Nephron progenitor cell (in vitro differentiated cells): ENCODE results near the gene EML2.

Experiments
- DNase-seq: peaks from one replicate; pipeline ENCODE4 v3.0.0; 2021
- H3K27ac Mint-ChIP-seq: 2 replicates; pipeline ENCODE4 v1.8.0; 2021; ENCODE audit warnings: mild to moderate bottlenecking, moderate library complexity, mixed read lengths
- H3K27me3 Mint-ChIP-seq: 2 replicates; pipeline ENCODE4 v1.8.0; 2021; ENCODE audit warnings: mild to moderate bottlenecking, low read depth, mixed read lengths; ENCODE audit not compliant: poor library complexity
- H3K36me3 Mint-ChIP-seq: 2 replicates; pipeline ENCODE4 v1.8.0; 2021; ENCODE audit warnings: low read depth, mixed read lengths
- H3K4me1 Mint-ChIP-seq: 2 replicates; pipeline ENCODE4 v1.8.0; 2021; ENCODE audit warnings: mixed read lengths
- H3K4me3 Mint-ChIP-seq: 2 replicates; pipeline ENCODE4 v1.8.0; 2021; ENCODE audit warnings: mild to moderate bottlenecking, moderate library complexity, mixed read lengths
- H3K9me3 Mint-ChIP-seq: 2 replicates; pipeline ENCODE4 v1.8.0; 2021; ENCODE audit warnings: mild to moderate bottlenecking, moderate library complexity, mixed read lengths
- CTCF ChIP-seq: fragments of 200-600 bp; sonication (generic); IDR thresholded peaks from 2 replicates; pipeline ENCODE4 v1.5.0; 2021; ENCODE audit warnings: antibody characterized with exemption

EML2 gene

GRCh38 chr19:45657520-45658167, 18.4 kb upstream of the EML2 start:
- Mint-ChIP-seq H3K36me3 (no peaks in the 10 kb centered on the region), H3K9me3 (no peaks in the 10 kb centered on the region), H3K27me3 (peaks cover 33% of the 10 kb centered on the region), H3K4me1 (peaks cover 26% of the 10 kb centered on the region), H3K27ac (no peak overlapping the region), H3K4me3 (no peak overlapping the region)
- DNase-seq: no peak
- TF ChIP-seq CTCF: no peak

DNA sequence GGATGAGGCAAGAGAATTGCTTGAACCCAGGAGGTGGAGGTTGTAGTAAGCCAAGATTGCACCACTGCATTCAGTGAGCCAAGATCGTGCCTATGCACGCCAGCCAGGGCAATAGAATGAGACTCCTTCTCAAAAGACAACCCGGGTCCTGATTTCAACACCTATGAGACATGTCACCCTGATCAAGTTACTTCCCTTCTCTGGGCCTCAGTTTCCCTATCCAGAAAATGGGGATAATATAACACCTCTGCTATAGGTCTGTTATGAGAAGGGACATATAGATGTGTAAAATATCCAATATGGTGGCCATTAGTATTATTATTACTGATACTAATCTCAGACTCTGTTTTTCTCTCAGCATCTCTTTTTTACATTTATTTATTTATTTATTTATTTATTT, 15.9 kb upstream of the EML2 start:
- peaks cover 19% of the 10 kb centered on the region for H3K27me3 Mint-ChIP-seq
- no peaks in the 10 kb centered on the region for H3K36me3 Mint-ChIP-seq
- TF ChIP-seq CTCF: no peak
- DNase-seq: no peak
- H3K4me1 Mint-ChIP-seq: peaks cover 20% of the 10 kb centered on the region
- H3K4me3 Mint-ChIP-seq: no peak overlapping the region
- H3K27ac Mint-ChIP-seq: no peak overlapping the region
- no peaks in the 10 kb centered on the region for H3K9me3 Mint-ChIP-seq

- no peaks in the 10 kb centered on the region for H3K36me3 Mint-ChIP-seq
- H3K4me1 Mint-ChIP-seq: peaks cover 10% of the 10 kb centered on the region
- H3K9me3 Mint-ChIP-seq: peaks cover 4% of the 10 kb centered on the region
- DNase-seq: no peak
- peak overlapping the region; percentile 72 for H3K27ac Mint-ChIP-seq
- H3K27me3 Mint-ChIP-seq: peaks cover 10% of the 10 kb centered on the region
- TF ChIP-seq CTCF: no peak
- no peak overlapping the region for H3K4me3 Mint-ChIP-seq
These were observed 14.4 kb upstream of the EML2 start for GRCh38 chr19:45653634-45654033.

- DNase-seq: no peak
- Mint-ChIP-seq H3K27me3 (peaks cover 14% of the 10 kb centered on the region), H3K9me3 (peaks cover 16% of the 10 kb centered on the region), H3K4me1 (peaks cover 13% of the 10 kb centered on the region), H3K36me3 (peaks cover 4% of the 10 kb centered on the region), H3K27ac (no peak overlapping the region), H3K4me3 (no peak overlapping the region)
- no peak for TF ChIP-seq CTCF
These were observed 11.5 kb upstream of the EML2 start for GRCh38 chr19:45650722-45651121.

- no peak for DNase-seq
- H3K9me3 Mint-ChIP-seq: peaks cover 16% of the 10 kb centered on the region
- peaks cover 4% of the 10 kb centered on the region for H3K36me3 Mint-ChIP-seq
- peaks cover 22% of the 10 kb centered on the region for H3K4me1 Mint-ChIP-seq
- H3K27me3 Mint-ChIP-seq: peaks cover 35% of the 10 kb centered on the region
- TF ChIP-seq CTCF: no peak
- no peak overlapping the region for H3K27ac Mint-ChIP-seq
- H3K4me3 Mint-ChIP-seq: peak overlapping the region; percentile 76
These were observed 7.1 kb upstream of the EML2 start for GRCh38 chr19:45646345-45646698.

GRCh38 chr19:45645631-45646344, 6.6 kb upstream of the EML2 start:
- peak; percentile 77 for DNase-seq
- peaks cover 4% of the 10 kb centered on the region for H3K36me3 Mint-ChIP-seq
- peaks cover 27% of the 10 kb centered on the region for H3K4me1 Mint-ChIP-seq
- no peak for TF ChIP-seq CTCF
- H3K9me3 Mint-ChIP-seq: peaks cover 16% of the 10 kb centered on the region
- H3K27me3 Mint-ChIP-seq: peaks cover 35% of the 10 kb centered on the region
- peak overlapping the region; percentile 76 for H3K4me3 Mint-ChIP-seq
- no peak overlapping the region for H3K27ac Mint-ChIP-seq
